Right atrium auricular region (tissue), 2 donors: ENCODE data around the gene GTPBP4. TPM values are rescaled to one million over a fixed set of nuclear protein-coding genes. Genes with fewer than 3 reads are reported as not detected.

Source experiments
- DNase-seq: peaks from one replicate; pipeline ENCODE4 v3.0.0-alpha.2; 2019; ENCODE audit warnings: low spot score
- H3K27ac ChIP-seq, 2 donors: fragments of 200-600 bp; sonication (generic); 1 replicate in 1 of 2; 2 replicates in 1 of 2; pipeline ENCODE4 v1.5.1; 2016 to 2019
- H3K27me3 ChIP-seq, 2 donors: fragments of 200-600 bp; sonication (generic); one replicate each; pipeline versions ENCODE4 v1.5.1 to v1.6.0; 2017 to 2019
- H3K36me3 ChIP-seq: fragments of 200-600 bp; sonication (generic); one replicate; pipeline ENCODE4 v1.5.1; 2016
- H3K4me1 ChIP-seq, 2 donors: fragments of 200-600 bp; sonication (generic); one replicate each; pipeline versions ENCODE4 v1.5.1 to v1.6.0; 2017 to 2019
- H3K4me3 ChIP-seq, 2 donors: fragments of 200-600 bp; sonication (generic); 1 replicate in 1 of 2; 2 replicates in 1 of 2; pipeline ENCODE4 v1.5.1; 2017 to 2019; ENCODE audit warnings: mild to moderate bottlenecking in 1 of 2, moderate library complexity in 1 of 2
- H3K9me3 ChIP-seq, 2 donors: fragments of 200-600 bp; sonication (generic); one replicate each; pipeline ENCODE4 v1.5.1; 2019
- total RNA-seq, 2 donors: library from RNA; depleted of rRNA; stranded (reverse); fragments of >200 nt; gene quantifications; one replicate each; pipeline ENCODE4 v1.1.0, GENCODE V29; 2016
- TF ChIP-seq, protein P1 (sequence below), 2 donors: fragments of 200-600 bp; sonication (generic); IDR thresholded peaks; one replicate each; pipeline ENCODE4 v1.5.1; 2019; ENCODE audit warnings: antibody characterized with exemption in 2 of 2

The GTPBP4 gene
- total RNA-seq, 2 donors from 2014 or later: 14.4 to 14.6 TPM

DNA sequence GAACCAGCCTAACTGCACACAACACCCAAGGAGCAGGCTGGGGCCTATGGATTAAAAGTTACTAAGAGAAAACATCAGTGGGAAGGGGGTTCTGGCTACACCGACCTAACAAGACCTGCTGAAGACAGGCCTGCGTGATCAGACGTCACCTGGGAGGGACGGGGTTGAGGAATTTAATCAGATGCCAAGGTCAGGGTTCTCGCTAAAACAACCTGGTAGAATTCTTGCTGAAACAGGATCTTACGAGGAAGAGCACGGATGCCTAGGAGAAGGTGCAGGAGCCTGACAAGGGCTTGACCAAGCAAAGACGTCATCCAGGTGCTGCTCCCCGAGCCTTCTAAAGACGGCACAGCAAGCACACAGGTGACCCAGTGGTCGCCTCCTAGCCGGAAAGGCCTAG is 35.9 kb downstream of the GTPBP4 start:
- no peaks in the 10 kb centered on the region for H3K36me3 ChIP-seq
- H3K27me3 ChIP-seq: no peaks in the 10 kb centered on the region
- no peak for DNase-seq
- H3K9me3 ChIP-seq: no peaks in the 10 kb centered on the region
- TF ChIP-seq, protein P1, sequence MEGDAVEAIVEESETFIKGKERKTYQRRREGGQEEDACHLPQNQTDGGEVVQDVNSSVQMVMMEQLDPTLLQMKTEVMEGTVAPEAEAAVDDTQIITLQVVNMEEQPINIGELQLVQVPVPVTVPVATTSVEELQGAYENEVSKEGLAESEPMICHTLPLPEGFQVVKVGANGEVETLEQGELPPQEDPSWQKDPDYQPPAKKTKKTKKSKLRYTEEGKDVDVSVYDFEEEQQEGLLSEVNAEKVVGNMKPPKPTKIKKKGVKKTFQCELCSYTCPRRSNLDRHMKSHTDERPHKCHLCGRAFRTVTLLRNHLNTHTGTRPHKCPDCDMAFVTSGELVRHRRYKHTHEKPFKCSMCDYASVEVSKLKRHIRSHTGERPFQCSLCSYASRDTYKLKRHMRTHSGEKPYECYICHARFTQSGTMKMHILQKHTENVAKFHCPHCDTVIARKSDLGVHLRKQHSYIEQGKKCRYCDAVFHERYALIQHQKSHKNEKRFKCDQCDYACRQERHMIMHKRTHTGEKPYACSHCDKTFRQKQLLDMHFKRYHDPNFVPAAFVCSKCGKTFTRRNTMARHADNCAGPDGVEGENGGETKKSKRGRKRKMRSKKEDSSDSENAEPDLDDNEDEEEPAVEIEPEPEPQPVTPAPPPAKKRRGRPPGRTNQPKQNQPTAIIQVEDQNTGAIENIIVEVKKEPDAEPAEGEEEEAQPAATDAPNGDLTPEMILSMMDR (IDR thresholded peaks at IDR 0.05): no peak
- H3K4me3 ChIP-seq: no peak overlapping the region
- H3K27ac ChIP-seq: peak overlapping the region in 1 of 2 donors; percentile 7
- no peaks in the 10 kb centered on the region for H3K4me1 ChIP-seq

DNA sequence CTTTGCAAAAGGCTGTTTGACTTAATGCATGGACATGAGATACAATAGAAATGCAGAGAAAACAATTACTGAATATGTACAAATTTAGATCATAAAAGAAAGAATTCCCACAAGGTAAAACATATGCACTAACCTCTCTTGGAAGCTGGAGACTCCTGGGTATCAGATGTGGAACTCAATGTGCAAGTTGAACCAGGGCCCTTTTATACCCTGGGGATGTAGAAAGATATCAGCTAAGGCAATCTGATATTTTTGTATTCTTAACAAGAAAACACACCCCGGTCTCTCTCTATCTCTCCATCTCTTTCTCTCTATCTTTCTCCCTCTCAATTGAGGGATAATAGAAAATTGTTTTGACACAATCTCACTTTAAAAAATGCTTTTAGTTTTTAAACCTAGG is 37.4 kb downstream of the GTPBP4 start, which contains the start of gene IDI2:
Gene IDI2 (minus strand): TSS at position 177 of the 400 bp plus-strand sequence. CDS start 1,136 bp downstream, outside the sequence.
- Histone ChIP-seq H3K4me1 (no peaks in the 10 kb centered on the region), H3K27me3 (no peaks in the 10 kb centered on the region), H3K27ac (peak within 1 kb of the TSS; percentile 21 to 71), H3K36me3 (no peaks in the 10 kb centered on the region), H3K4me3 (no peak within 1 kb of the TSS), H3K9me3 (no peaks in the 10 kb centered on the region)
- no peak for DNase-seq
- TF ChIP-seq, protein P1 (IDR thresholded peaks at IDR 0.05): no peak

DNA sequence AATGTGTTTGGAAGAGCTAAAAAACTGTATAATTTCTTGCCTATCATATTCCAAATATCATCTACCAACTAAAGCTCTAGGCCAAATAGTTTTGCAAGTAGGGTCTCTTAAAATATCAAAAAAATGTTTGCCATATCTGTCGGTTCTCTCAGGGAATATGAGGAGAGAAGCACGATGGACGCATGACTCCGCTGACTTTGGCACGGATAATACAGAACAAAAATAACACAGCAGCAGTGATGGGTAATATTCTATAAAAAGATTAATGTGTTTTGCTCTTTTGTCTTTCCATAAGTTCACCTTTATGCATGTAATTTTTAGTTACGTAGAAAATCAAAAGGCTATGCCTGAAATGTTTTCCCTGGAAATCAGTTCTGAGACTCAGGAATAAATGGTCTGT is 38.3 kb downstream of the GTPBP4 start:
- H3K27me3 ChIP-seq: no peaks in the 10 kb centered on the region
- H3K4me3 ChIP-seq: no peak overlapping the region
- no peaks in the 10 kb centered on the region for H3K36me3 ChIP-seq
- H3K9me3 ChIP-seq: no peaks in the 10 kb centered on the region
- no peaks in the 10 kb centered on the region for H3K4me1 ChIP-seq
- TF ChIP-seq, protein P1 (IDR thresholded peaks at IDR 0.05): no peak
- DNase-seq: no peak
- peak overlapping the region; percentile 10 to 71 for H3K27ac ChIP-seq

DNA sequence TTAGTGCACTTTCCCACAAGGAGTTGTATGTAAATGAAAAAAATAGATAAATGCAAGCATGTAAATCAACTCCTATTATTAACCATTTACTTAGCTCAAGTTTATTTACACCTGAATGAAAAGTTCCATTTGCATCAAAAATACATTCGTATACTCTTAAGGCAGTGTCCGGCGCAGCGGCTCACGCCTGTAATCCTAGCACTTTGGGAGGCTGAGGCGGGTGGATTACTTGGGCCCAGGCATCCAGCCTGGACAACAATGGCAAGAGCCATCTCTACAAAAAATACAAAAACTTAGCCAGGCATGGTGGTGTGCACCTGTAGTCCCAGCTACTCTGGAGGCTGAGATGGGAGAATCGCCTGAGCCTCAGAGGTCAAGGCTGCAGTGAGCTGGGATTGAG is 41.6 kb downstream of the GTPBP4 start:
- Histone ChIP-seq H3K27me3 (no peaks in the 10 kb centered on the region), H3K36me3 (no peaks in the 10 kb centered on the region), H3K4me1 (no peaks in the 10 kb centered on the region), H3K4me3 (no peak overlapping the region), H3K9me3 (no peaks in the 10 kb centered on the region), H3K27ac (no peak overlapping the region)
- TF ChIP-seq, protein P1 (IDR thresholded peaks at IDR 0.05): no peak
- no peak for DNase-seq

DNA sequence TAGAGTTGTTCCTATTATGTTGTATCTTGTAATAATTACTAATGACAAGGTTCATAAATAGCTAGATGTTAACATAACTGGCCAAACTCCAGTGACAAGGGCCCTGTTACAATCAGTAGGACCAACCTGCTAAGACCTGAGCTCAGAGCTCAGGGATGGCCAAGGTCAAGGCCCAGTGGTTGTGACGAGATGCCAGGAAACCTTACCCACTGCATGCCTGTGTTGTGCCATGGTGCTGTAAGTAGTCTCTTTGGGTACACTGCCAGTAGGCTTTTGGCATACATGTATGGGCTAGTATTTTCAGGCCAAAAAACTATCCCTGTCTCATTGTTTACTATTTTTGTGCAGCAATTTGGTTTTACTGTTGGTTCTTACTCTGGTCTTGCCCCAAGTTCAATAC is 45.4 kb downstream of the GTPBP4 start:
- no peaks in the 10 kb centered on the region for H3K9me3 ChIP-seq
- peaks cover 21% of the 10 kb centered on the region for H3K36me3 ChIP-seq
- H3K4me1 ChIP-seq: no peaks in the 10 kb centered on the region
- DNase-seq: no peak
- no peak overlapping the region for H3K27ac ChIP-seq
- H3K4me3 ChIP-seq: no peak overlapping the region
- H3K27me3 ChIP-seq: no peaks in the 10 kb centered on the region
- TF ChIP-seq, protein P1 (IDR thresholded peaks at IDR 0.05): no peak

DNA sequence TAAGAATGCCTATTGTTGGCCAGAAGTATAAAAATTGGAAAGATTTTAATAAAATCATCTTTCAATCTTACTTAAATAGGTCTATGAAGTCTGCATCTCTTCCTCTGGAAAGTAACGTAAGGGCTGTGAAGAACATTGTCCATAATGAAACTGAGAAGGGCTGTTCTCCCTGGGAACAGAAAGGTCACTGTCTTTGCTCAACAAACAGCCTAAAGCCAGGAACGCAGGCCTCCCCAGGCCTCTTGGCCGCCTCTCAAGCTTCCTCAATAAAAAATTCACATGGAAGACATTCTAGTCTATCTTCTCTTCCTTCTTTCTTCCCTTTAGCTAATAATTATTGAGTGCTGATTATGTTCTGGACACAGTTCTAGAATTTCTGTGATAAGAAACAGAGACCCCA is 46.5 kb downstream of the GTPBP4 start:
- Histone ChIP-seq H3K36me3 (peaks cover 21% of the 10 kb centered on the region), H3K4me1 (no peaks in the 10 kb centered on the region), H3K27ac (peak overlapping the region in 1 of 2 donors; percentile 27), H3K4me3 (no peak overlapping the region), H3K27me3 (no peaks in the 10 kb centered on the region), H3K9me3 (no peaks in the 10 kb centered on the region)
- DNase-seq: no peak
- TF ChIP-seq, protein P1 (IDR thresholded peaks at IDR 0.05): no peak
